ENCODE data around the gene TAS2R1. TPM values are rescaled to one million over a fixed set of nuclear protein-coding genes. Genes with fewer than 3 reads are reported as not detected.

TAS2R1 gene
- total RNA-seq, 1 donor from 2014 or later, result not detected

DNA sequence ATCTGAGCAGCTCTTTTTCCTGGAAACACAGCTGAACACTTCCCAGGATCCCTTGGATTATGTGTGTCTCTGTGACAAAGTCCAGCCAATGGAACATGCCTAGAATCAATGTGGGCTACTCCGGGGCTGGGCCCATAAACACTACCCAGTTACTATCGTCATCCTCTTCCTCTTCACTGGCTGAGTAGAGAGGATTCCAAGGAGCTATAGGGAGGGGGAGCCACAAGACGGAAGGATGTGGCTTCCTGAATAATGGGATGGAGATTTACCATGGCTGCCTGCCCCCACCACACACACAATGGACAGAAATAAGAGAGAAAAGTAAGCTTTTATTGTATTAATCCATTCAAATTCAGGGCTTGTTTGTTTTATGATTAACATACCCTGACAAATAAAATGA is 22.1 kb upstream of the TAS2R1 start:
- Histone ChIP-seq H3K27me3 (ENCODE audit: control insufficient read depth, insufficient read depth, low read length) (no peaks in the 10 kb centered on the region), H3K4me3 (ENCODE audit: low read depth, low read length) (no peak overlapping the region), H3K36me3 (ENCODE audit: control insufficient read depth, insufficient read depth, low read length) (no peaks in the 10 kb centered on the region)
- DNase-seq (ENCODE audit: low read depth), result no peak
- TF ChIP-seq, protein P1, sequence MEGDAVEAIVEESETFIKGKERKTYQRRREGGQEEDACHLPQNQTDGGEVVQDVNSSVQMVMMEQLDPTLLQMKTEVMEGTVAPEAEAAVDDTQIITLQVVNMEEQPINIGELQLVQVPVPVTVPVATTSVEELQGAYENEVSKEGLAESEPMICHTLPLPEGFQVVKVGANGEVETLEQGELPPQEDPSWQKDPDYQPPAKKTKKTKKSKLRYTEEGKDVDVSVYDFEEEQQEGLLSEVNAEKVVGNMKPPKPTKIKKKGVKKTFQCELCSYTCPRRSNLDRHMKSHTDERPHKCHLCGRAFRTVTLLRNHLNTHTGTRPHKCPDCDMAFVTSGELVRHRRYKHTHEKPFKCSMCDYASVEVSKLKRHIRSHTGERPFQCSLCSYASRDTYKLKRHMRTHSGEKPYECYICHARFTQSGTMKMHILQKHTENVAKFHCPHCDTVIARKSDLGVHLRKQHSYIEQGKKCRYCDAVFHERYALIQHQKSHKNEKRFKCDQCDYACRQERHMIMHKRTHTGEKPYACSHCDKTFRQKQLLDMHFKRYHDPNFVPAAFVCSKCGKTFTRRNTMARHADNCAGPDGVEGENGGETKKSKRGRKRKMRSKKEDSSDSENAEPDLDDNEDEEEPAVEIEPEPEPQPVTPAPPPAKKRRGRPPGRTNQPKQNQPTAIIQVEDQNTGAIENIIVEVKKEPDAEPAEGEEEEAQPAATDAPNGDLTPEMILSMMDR (IDR thresholded peaks at IDR 0.05; ENCODE audit: insufficient read depth, low read length, poor library complexity, severe bottlenecking), result no peak

DNA sequence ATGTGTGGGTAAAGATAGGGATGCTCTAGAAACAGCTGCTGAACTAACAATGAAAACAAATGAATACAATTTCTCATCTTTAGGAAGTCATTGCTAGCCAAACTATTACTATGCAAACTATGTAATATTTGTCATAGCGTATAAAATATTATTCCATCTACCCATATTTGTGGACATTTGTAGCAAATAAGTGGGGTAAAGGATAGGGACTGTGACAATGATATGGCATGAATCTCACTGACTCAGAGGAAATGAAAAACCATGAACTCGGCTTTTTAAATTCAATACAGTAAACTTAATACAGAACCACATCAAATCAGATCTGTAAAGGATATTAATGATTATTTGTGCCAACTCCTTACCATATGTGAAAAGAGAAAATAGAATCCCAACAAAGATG is 16.7 kb upstream of the TAS2R1 start:
- TF ChIP-seq, protein P1 (IDR thresholded peaks at IDR 0.05; ENCODE audit: insufficient read depth, low read length, poor library complexity, severe bottlenecking), result no peak
- H3K27me3 ChIP-seq (ENCODE audit: control insufficient read depth, insufficient read depth, low read length), result no peaks in the 10 kb centered on the region
- H3K4me3 ChIP-seq (ENCODE audit: low read depth, low read length), result no peak overlapping the region
- H3K36me3 ChIP-seq (ENCODE audit: control insufficient read depth, insufficient read depth, low read length), result no peaks in the 10 kb centered on the region
- no peak for DNase-seq (ENCODE audit: low read depth)

DNA sequence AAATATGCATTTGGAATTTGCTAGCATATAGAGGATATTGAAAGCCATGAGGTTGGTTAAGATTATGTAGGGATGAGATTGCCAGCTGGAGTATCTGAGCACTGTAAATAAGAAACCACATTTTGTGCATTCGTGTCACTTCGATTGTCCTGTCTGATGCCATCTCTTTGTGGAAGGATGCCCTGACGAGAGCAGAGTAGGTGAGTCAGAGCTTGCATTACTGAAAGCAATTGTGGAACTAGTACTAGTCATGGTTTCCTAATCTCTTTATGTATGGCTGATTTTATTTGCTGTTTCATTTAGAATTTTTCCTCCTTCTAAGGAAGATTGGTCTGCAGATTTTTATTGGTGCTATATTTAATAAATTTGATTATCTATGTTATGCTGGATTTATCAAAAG is 14.5 kb upstream of the TAS2R1 start:
- H3K4me3 ChIP-seq (ENCODE audit: low read depth, low read length), result no peak overlapping the region
- no peaks in the 10 kb centered on the region for H3K36me3 ChIP-seq (ENCODE audit: control insufficient read depth, insufficient read depth, low read length)
- TF ChIP-seq, protein P1 (IDR thresholded peaks at IDR 0.05; ENCODE audit: insufficient read depth, low read length, poor library complexity, severe bottlenecking), result no peak
- no peaks in the 10 kb centered on the region for H3K27me3 ChIP-seq (ENCODE audit: control insufficient read depth, insufficient read depth, low read length)
- no peak for DNase-seq (ENCODE audit: low read depth)

DNA sequence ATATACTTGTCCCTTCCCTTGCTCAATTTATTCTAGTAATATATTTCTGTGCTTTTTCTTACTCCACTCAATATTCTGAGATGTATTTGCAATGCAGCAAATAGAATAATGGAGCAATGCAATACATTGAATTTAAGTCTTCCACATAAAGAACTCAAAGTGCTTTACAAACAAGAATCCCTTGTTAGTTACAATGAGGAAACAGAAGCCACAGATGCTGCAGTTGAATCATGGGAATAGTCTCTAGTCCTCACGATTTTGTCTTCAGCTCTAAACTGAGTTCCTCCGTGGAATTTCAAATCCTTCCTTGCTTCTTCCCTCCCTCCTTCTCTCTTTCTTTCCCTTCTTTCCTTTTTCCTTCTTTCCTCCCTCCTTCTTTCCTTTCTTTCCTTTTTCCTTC is 12.5 kb upstream of the TAS2R1 start:
- Histone ChIP-seq H3K27me3 (ENCODE audit: control insufficient read depth, insufficient read depth, low read length) (no peaks in the 10 kb centered on the region), H3K4me3 (ENCODE audit: low read depth, low read length) (no peak overlapping the region), H3K36me3 (ENCODE audit: control insufficient read depth, insufficient read depth, low read length) (no peaks in the 10 kb centered on the region)
- TF ChIP-seq, protein P1 (IDR thresholded peaks at IDR 0.05; ENCODE audit: insufficient read depth, low read length, poor library complexity, severe bottlenecking), result no peak
- no peak for DNase-seq (ENCODE audit: low read depth)

DNA sequence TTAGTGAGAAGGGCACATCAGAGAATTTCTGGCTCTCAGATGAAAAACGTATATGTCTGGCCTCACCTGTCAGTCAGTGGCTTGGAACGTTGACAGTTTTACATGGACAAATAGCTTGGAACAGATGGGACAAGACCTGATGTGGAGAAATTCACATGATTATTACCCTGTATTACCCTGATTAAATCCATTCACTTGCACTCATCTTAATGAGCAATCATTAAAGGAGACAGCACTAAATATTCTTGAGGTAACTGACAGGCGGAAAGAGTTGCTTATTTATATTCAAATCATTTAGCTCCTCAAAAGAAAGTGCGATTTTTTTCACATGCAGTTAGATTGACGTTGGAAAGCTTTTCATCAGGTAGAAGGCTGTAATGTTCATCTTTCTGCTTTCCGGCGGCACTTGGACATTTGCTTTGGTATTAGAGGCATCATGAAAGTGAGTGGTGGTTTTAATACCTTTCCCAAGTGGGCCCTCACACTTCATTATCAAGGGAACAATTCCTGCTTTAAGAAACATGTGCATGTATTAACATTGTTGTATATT is 11.7 kb upstream of the TAS2R1 start:
- no peaks in the 10 kb centered on the region for H3K36me3 ChIP-seq (ENCODE audit: control insufficient read depth, insufficient read depth, low read length)
- no peak overlapping the region for H3K4me3 ChIP-seq (ENCODE audit: low read depth, low read length)
- DNase-seq (ENCODE audit: low read depth), result no peak
- TF ChIP-seq, protein P1 (IDR thresholded peaks at IDR 0.05; ENCODE audit: insufficient read depth, low read length, poor library complexity, severe bottlenecking), result no peak
- H3K27me3 ChIP-seq (ENCODE audit: control insufficient read depth, insufficient read depth, low read length), result no peaks in the 10 kb centered on the region

DNA sequence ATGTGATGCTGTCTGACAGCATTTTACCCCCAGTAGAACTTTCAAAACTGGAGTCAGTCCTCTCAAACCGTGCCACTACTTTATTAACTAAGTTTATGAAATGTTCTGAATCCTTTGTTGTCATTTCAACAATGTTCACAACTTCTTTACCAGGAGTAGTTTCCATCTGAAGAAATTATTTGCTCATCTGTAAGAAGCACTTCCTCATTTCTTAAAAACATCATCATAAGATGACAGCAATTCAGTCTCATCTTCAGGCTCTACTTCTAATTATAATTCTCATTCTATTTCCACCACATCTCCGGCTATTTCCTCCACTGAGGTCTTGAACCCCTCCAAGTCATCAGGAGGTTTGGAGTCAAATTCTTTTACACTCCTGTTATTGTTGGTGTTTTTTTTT is 2.3 kb upstream of the TAS2R1 start:
- H3K36me3 ChIP-seq (ENCODE audit: control insufficient read depth, insufficient read depth, low read length), result no peaks in the 10 kb centered on the region
- TF ChIP-seq, protein P1 (IDR thresholded peaks at IDR 0.05; ENCODE audit: insufficient read depth, low read length, poor library complexity, severe bottlenecking), result no peak
- H3K4me3 ChIP-seq (ENCODE audit: low read depth, low read length), result no peak overlapping the region
- DNase-seq (ENCODE audit: low read depth), result no peak
- no peaks in the 10 kb centered on the region for H3K27me3 ChIP-seq (ENCODE audit: control insufficient read depth, insufficient read depth, low read length)

All from kidney epithelial cell (primary cell).